Mesenteric fat pad (tissue), 1 donor: ENCODE data around the gene KRT16. TPM values are rescaled to one million over a fixed set of nuclear protein-coding genes. Genes with fewer than 3 reads are reported as not detected.

Experiments
- total RNA-seq: library from RNA; stranded (reverse); fragmentation: NEBNext Ultra II Directional; extraction: Animal tissue kit (Norgen Biotek cat#: 25700); gene quantifications from one replicate; pipeline ENCODE4 v1.2.1, GENCODE V29; 2021
- donor health status: DM: yes; HTN: yes; CAD: no.

The KRT16 gene
- total RNA-seq, 1 donor from 2014 or later = 5.5 TPM

Other genes starting within 250 kb of the KRT16 start
- not detected for gene KRT33B, start 243.0 kb downstream of the KRT16 start, total RNA-seq
- gene KRT34, start 230.5 kb downstream of the KRT16 start, total RNA-seq = not detected
- gene KRT31, start 215.2 kb downstream of the KRT16 start, total RNA-seq = not detected
- gene KRT37, start 188.2 kb downstream of the KRT16 start, total RNA-seq = not detected
- gene KRT38, start 171.8 kb downstream of the KRT16 start, total RNA-seq = not detected
- gene KRT32, start 145.4 kb downstream of the KRT16 start, total RNA-seq = not detected
- gene KRT35, start 131.6 kb downstream of the KRT16 start, total RNA-seq = not detected
- gene KRT36, start 122.9 kb downstream of the KRT16 start, total RNA-seq = not detected
- gene KRT13, start 107.2 kb downstream of the KRT16 start, total RNA-seq = not detected
- gene KRT15, start 93.9 kb downstream of the KRT16 start, total RNA-seq = not detected
- gene KRT19, start 84.5 kb downstream of the KRT16 start, total RNA-seq = 1.8 TPM
- gene KRT9, start 40.7 kb downstream of the KRT16 start, total RNA-seq = not detected
- 1.00 TPM for gene KRT14, start 25.9 kb downstream of the KRT16 start, total RNA-seq
- not detected for gene KRT17, start 11.8 kb upstream of the KRT16 start, total RNA-seq
- gene EIF1, start 76.1 kb upstream of the KRT16 start, total RNA-seq = 972 TPM
- gene GAST, start 99.6 kb upstream of the KRT16 start, total RNA-seq = not detected
- gene HAP1, start 121.9 kb upstream of the KRT16 start, total RNA-seq = 0.13 TPM
- gene JUP, start 173.9 kb upstream of the KRT16 start, total RNA-seq = 16.2 TPM
- gene P3H4, start 199.2 kb upstream of the KRT16 start, total RNA-seq = 5.6 TPM
- 35.7 TPM for gene FKBP10, start 200.2 kb upstream of the KRT16 start, total RNA-seq
- gene NT5C3B, start 223.5 kb upstream of the KRT16 start, total RNA-seq = 43.8 TPM
- gene KLHL10, start 225.1 kb upstream of the KRT16 start, total RNA-seq = 0.74 TPM